Endothelial cell of umbilical vein (primary cell): ENCODE measurements around the gene RNLS. TPM values are rescaled to one million over a fixed set of nuclear protein-coding genes. Genes with fewer than 3 reads are reported as not detected.

Experiments
- BruUV-seq: library from RNA; stranded (reverse); fragments of 400-500 nt; replicated peaks from 2 replicates; lab custom pipeline; 2021; lab: Mats Ljungman, UMichigan
- CTCF ChIA-PET: fragments of 300-600, 350-600 bp; sonication (Branson Sonifier 250); formaldehyde crosslinking; loops from one replicate; lab custom pipeline; 2021; ENCODE audit warnings: antibody characterized with exemption, inconsistent platforms; lab: Charles Lee
- POLR2A ChIA-PET: fragments of 300-600, 350-600 bp; sonication (Branson Sonifier 250); formaldehyde crosslinking; loops from one replicate; lab custom pipeline; 2021; ENCODE audit warnings: antibody characterized with exemption, inconsistent platforms; lab: Charles Lee
- DNase-seq: peaks from one replicate; pipeline ENCODE4 v3.0.0-alpha.2; 2011; ENCODE audit warnings: low read depth, low spot score
- FAIRE-seq: peaks from 2 replicates; lab custom pipeline; 2011; peaks lifted over from hg19 to GRCh38; lab: Jason Lieb, UNC
- H2AFZ ChIP-seq: 2 replicates; pipeline ENCODE4 v1.6.0; 2012; ENCODE audit warnings: low read depth, low read length, control low read depth, inconsistent platforms
- H3K27ac ChIP-seq: 2 replicates; pipeline ENCODE4 v1.5.1; 2011; ENCODE audit warnings: low read depth, mild to moderate bottlenecking, control low read depth, low read length, moderate library complexity; ENCODE audit not compliant: insufficient read depth
- H3K27me3 ChIP-seq, 2 experiments: 2 replicates each; pipeline versions ENCODE4 v1.6.0 to v1.6.1; 2011; ENCODE audit warnings: low read length in 2 of 2, mixed read lengths in 1 of 2; ENCODE audit not compliant: control insufficient read depth in 2 of 2, insufficient read depth in 2 of 2
- H3K36me3 ChIP-seq, 2 experiments: 2 replicates in 1 of 2; 3 replicates in 1 of 2; pipeline ENCODE4 v1.5.1; 2011; ENCODE audit warnings: low read length in 2 of 2, mild to moderate bottlenecking in 1 of 2, moderate library complexity in 1 of 2; ENCODE audit not compliant: control insufficient read depth in 2 of 2, insufficient read depth in 2 of 2; ENCODE audit errors: extremely low read depth in 1 of 2
- H3K4me1 ChIP-seq: 3 replicates; pipeline ENCODE4 v1.5.1; 2011; ENCODE audit warnings: mild to moderate bottlenecking, low read length; ENCODE audit not compliant: control insufficient read depth, insufficient read depth; ENCODE audit errors: extremely low read depth
- H3K4me2 ChIP-seq: 2 replicates; pipeline ENCODE4 v1.6.1; 2011; ENCODE audit warnings: low read length, control low read depth, mixed read lengths; ENCODE audit not compliant: insufficient read depth
- H3K4me3 ChIP-seq, 3 experiments: fragments of 200-600 bp in 1 of 3; sonication (generic), shearing (Covaris generic) in 1 of 3; replicated peaks in 1 of 3; 2 replicates each; pipeline ENCODE4 v1.5.1; 2011 to 2016; ENCODE audit warnings: control low read depth in 3 of 3, low read length in 3 of 3, mild to moderate bottlenecking in 2 of 3, inconsistent platforms in 1 of 3, low read depth in 1 of 3, moderate library complexity in 1 of 3; ENCODE audit not compliant: insufficient read depth in 1 of 3
- H3K79me2 ChIP-seq: 2 replicates; pipeline ENCODE4 v1.6.0; 2012; ENCODE audit warnings: low read length, inconsistent platforms; ENCODE audit not compliant: control insufficient read depth, insufficient read depth
- H3K9ac ChIP-seq: replicated peaks from 2 replicates; pipeline ENCODE3; 2011; ENCODE audit warnings: low read length, control low read depth; ENCODE audit not compliant: insufficient read depth; ENCODE audit errors: extremely low read depth
- H3K9me1 ChIP-seq: replicated peaks from 3 replicates; pipeline ENCODE4 v1.6.0; 2011; ENCODE audit warnings: mild to moderate bottlenecking, low read length; ENCODE audit not compliant: control insufficient read depth, insufficient read depth; ENCODE audit errors: extremely low read depth
- H3K9me3 ChIP-seq: replicated peaks from 2 replicates; pipeline ENCODE4 v1.5.1; 2012; ENCODE audit warnings: low read length, inconsistent platforms; ENCODE audit not compliant: control insufficient read depth, insufficient read depth
- H4K20me1 ChIP-seq: replicated peaks from 2 replicates; pipeline ENCODE3; 2011; ENCODE audit warnings: mild to moderate bottlenecking, low read length; ENCODE audit not compliant: control insufficient read depth, insufficient read depth; ENCODE audit errors: extremely low read depth
- CTCF ChIP-seq, 2 donors: IDR thresholded peaks; 1 replicate in 1 of 2; 2 replicates in 1 of 2; pipeline ENCODE4 v1.5.1; 2011; ENCODE audit warnings: low read length in 2 of 2, mild to moderate bottlenecking in 2 of 2, moderate library complexity in 2 of 2, control low read depth in 1 of 2, inconsistent platforms in 1 of 2, low read depth in 1 of 2; ENCODE audit not compliant: insufficient read depth in 1 of 2; ENCODE audit errors: extremely low read depth in 1 of 2
- EZH2 ChIP-seq: IDR thresholded peaks from 2 replicates; pipeline ENCODE4 v1.6.1; 2012; ENCODE audit warnings: borderline replicate concordance, low read depth, mild to moderate bottlenecking, moderate library complexity, low read length, inconsistent platforms; ENCODE audit not compliant: severe bottlenecking
- FOS ChIP-seq: IDR thresholded peaks from 2 replicates; pipeline ENCODE4 v1.6.1; 2011; ENCODE audit warnings: mild to moderate bottlenecking, low read length, moderate library complexity, borderline replicate concordance; ENCODE audit not compliant: insufficient read depth
- GATA2 ChIP-seq: IDR thresholded peaks from 2 replicates; pipeline ENCODE4 v1.7.0; 2011; ENCODE audit warnings: low read depth, mild to moderate bottlenecking, moderate library complexity, mixed read lengths, low read length; ENCODE audit not compliant: insufficient read length, insufficient read depth
- JUN ChIP-seq: IDR thresholded peaks from 2 replicates; pipeline ENCODE4 v1.6.1; 2011; ENCODE audit warnings: borderline replicate concordance, low read depth; ENCODE audit not compliant: insufficient read length, insufficient read depth
- MAX ChIP-seq: IDR thresholded peaks from 2 replicates; pipeline ENCODE4 v1.6.1; 2011; ENCODE audit not compliant: insufficient read depth, insufficient read length
- MYC ChIP-seq: IDR thresholded peaks from one replicate; pipeline ENCODE4 v1.6.1; 2011; ENCODE audit warnings: mild to moderate bottlenecking, low read depth, low read length
- POLR2A ChIP-seq: IDR thresholded peaks from 2 replicates; pipeline ENCODE4 v1.6.1; 2012; ENCODE audit warnings: low read depth, mild to moderate bottlenecking, control low read depth, low read length
- POLR2AphosphoS5 ChIP-seq: IDR thresholded peaks from 2 replicates; pipeline ENCODE4 v1.6.1; 2012; ENCODE audit warnings: low read depth, mild to moderate bottlenecking, control low read depth, low read length, moderate library complexity; ENCODE audit not compliant: insufficient read depth
- dilution Hi-C: fragments of 300-500 bp; cut with MboI; formaldehyde crosslinking; loops from one replicate; pipeline ENCODE4 v1.15.0; 2019; ENCODE audit warnings: low sequenced_read_pairs; ENCODE audit not compliant: extremely low pct_ligation_motif_present
- intact Hi-C: fragments of 100-400 bp; cut with micrococcal nuclease; formaldehyde crosslinking; loops from one replicate; pipeline ENCODE4 v1.10.0; 2022
- polyA plus RNA-seq, 4 experiments: library from polyadenylated mRNA; depleted of rRNA in 3 of 4; stranded (reverse) in 3 of 4; unstranded in 1 of 4; fragments of >200 nt; gene quantifications; 2 replicates each; pipeline versions ENCODE4 v1.2.1 to v1.2.3, GENCODE V29; 2011 to 2012; ENCODE audit warnings: missing spikeins in 1 of 4
- total RNA-seq: library from RNA; stranded (reverse); gene quantifications from 2 replicates; pipeline ENCODE4 v1.2.3, GENCODE V29; 2021

RNLS gene
- total and polyA plus RNA-seq, 2 donors (not counting 3 experiments of a cell fraction or from before 2014, with no cell fraction given) = 2.5 to 4.6 TPM

- ChIA-PET CTCF (interaction anchor here (0.7 to 5.5 kb wide), 9 partner anchors 8 to 535 kb away, joined by 3 to 178 read pairs (median 6); partner anchors contain the start of genes KLLN and PTEN), POLR2A (no interaction called here)
- Histone ChIP-seq H3K27ac (no peak overlapping the region), H3K9me3 (no peaks in the 10 kb centered on the region), H2AFZ (peak overlapping the region; percentile 31), H3K9ac (no peak overlapping the region), H3K4me1 (peaks cover 6% of the 10 kb centered on the region), H3K4me3 (no peak overlapping the region), H3K36me3 (no peaks in the 10 kb centered on the region), H3K27me3 (no peaks in the 10 kb centered on the region), H3K4me2 (peak overlapping the region; percentile 58), H3K79me2 (no peaks in the 10 kb centered on the region), H4K20me1 (no peaks in the 10 kb centered on the region), H3K9me1 (no peaks in the 10 kb centered on the region)
- intact Hi-C loops (loop anchor here (2.0 to 10.0 kb wide), 3 partner anchors 421 to 611 kb away; no protein-coding TSS in a partner anchor), dilution Hi-C loops (no loop called here)
- DNase-seq (no peak), FAIRE-seq (no peak)
- no peak for TF ChIP-seq JUN
- no peak for TF ChIP-seq FOS
- no peak for TF ChIP-seq CTCF (IDR thresholded peaks at IDR 0.05; ENCODE audit: extremely low read depth in 1 of 2, insufficient read depth in 1 of 2, low read depth in 1 of 2, low read length in 2 of 2)
- no peak for TF ChIP-seq GATA2
- no peak for TF ChIP-seq EZH2
- TF ChIP-seq POLR2AphosphoS5 = no peak
- TF ChIP-seq MYC = no peak
- TF ChIP-seq POLR2A = no peak
- no peak for TF ChIP-seq MAX
- BruUV-seq = no TSS peak
Observed at GRCh38 chr10:88386204-88386788, 196.8 kb downstream of the RNLS start.
